Nucleus accumbens (tissue), 56 donors: Measurements from ENCODE around the gene INPP4A.
A peak's percentile ranks its signal among the peaks of the same experiment; 100 is the strongest.

ENCODE experiments used
- DNase-seq, 56 donors: peaks; one replicate each; lab custom pipeline; 2025; lab: John Stamatoyannopoulos, UW

The INPP4A gene

GRCh38 chr2:98605076-98605475, 160.4 kb downstream of the INPP4A start:
- no peak for DNase-seq

GRCh38 chr2:98606431-98606830, 161.8 kb downstream of the INPP4A start:
- no peak for DNase-seq

DNA sequence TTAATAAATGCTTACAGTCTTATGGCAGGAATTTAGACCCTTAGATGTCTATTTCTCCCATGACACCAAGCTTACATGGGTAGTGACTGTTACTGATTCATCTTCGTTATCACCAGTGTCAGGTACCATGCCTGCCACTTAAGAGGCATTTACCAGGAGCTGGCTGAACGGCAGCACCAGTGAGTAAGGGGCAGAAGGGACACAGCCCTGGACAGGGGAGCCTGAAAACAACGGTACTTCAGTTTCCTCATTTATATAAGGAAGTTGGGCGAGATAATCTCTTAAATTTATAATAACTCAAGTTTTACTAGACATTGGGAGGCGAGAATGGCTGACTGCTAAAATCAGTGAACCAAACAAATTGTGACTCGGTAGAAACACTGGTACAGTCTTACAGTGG, 162.4 kb downstream of the INPP4A start:
- DNase-seq: no peak

- DNase-seq: no peak
Observed at GRCh38 chr2:98607741-98608115, 163.1 kb downstream of the INPP4A start.

GRCh38 chr2:98608116-98608961, 163.7 kb downstream of the INPP4A start, which contains the start of the genes COA5 and UNC50:
COA5 (minus strand) TSS chr2:98608512; CDS start chr2:98608405, 107 bp downstream.
UNC50 (plus strand) TSS chr2:98608589; CDS start chr2:98609760, 1,171 bp downstream.
- DNase-seq: peak; percentile 23 to 91 (median 80)

DNA sequence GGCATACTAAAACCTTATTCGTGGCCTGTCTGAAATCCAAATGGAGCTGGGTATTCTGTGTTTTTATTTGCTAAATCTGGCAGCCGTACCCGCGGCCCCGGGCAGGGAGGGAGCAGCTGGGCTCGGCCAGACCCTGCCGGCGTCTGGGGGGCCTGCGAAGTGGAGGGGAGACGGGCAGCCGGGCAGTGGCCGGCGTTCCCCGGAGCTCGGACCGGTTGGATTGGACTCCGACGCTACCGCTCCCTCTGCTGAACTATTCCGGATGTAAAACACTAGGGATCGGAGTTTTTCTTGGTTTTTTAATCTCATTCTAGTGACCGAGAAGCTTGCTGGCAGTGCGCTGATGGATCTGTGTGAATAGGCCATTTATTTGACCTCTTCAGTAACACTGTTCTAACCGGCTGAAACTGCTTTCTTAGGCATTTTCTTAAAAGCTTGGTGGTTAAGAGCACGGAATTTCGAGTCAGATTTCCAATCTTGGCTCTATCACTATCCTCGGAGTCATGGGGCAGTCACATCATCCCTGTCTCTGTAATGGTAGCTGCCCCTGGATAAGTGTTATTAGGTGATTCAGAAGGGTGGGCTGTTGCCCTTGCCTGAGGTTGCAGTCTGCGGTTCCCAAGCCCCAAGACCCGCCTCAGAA, 164.4 kb downstream of the INPP4A start:
- peak in 6 of 56 donors; percentile 26 to 59 (median 41) for DNase-seq

DNA sequence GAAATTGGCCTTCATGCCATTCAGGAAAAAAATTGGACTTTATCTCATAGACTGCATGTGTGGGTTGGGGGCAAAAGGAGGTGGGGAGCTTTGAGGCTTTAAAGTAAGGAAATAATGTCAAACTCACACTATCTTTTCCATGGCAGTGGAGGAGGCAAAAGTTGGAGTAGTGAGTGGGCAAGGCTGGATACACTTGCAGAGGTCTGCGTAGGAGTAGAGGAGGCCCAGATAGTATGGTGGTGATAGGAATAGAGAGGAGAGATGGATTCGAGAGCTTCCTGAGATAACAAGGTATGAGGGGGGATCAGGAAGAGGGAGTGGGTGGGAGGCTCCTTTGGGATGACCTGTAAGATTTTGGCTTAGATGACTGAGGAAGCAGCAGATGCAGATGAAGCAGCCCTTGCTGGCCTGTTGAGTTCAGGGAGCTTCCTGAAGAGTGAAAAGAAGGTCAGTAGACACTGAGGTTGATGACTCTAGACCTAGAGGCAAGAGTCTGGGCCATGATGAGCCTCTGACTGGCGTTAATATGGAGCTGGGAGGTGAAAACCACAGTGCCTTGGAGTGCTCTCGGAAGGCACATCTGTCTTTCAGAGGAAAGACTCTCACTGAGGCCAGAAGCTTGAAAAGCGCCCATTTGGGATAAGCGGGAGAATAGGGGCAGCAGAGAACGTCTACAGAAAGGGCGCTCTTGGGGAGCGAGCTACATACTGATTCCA, 169.5 kb downstream of the INPP4A start:
- DNase-seq: no peak

DNA sequence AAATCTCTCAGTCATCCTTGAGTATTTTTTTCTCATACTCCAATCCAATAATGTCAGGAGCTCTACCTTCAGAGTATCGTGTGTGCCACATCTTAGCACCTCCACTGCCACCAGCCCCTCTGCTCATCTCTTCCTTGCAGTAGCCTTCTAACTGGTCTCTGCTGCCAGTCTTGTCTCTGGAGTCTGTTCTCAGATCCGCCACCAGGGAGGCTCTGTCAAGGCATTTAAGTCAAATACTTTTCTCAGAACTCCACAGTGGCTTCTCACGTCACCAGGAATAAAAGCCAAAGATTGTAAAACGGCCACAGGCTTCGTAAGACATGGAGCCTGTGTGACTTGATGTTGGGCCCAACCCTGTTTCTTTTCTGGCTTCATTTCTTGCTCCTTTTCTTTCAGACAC, 170.8 kb downstream of the INPP4A start:
- no peak for DNase-seq

DNA sequence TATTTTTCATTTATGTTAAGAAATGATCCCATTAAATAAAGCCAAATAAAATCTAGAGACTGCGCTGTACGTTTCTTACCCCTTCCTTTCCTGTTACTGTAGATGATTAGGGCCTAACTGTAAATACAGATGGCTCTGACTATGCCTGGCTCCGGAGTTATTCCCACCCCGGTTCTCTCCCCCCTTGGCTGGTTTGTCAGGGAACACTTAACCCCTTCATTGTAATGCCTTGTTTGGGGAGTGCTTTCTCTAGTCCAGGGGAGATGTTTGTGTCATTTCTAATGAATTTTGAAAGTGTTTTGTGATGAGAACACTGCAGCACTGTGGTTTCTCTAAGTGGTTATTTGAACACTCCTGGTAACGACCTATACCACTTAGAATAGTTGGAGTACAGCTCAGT, 172.5 kb downstream of the INPP4A start:
- no peak for DNase-seq

DNA sequence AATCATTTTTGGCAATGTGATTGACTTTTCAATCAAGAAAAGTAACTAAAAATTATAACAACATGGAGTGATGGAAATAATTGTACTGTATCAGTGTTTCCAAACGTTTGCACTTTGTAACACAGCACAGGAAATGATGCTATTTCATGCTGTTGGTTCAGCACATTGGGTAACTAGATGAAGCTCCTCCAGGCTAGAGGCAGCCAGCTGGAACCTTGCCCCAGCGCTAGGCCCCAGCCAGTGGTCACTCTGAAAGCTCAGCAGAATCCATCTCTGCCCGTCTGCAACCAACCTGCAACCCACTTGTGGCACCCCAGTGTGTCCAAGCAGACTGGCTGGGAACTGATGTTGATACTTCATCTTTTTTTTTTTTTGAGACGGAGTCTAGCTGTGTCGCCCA, 179.0 kb downstream of the INPP4A start:
- DNase-seq: peak in 4 of 56 donors; percentile 5 to 13 (median 8)

GRCh38 chr2:98632351-98632750, 187.7 kb downstream of the INPP4A start:
- no peak for DNase-seq

DNA sequence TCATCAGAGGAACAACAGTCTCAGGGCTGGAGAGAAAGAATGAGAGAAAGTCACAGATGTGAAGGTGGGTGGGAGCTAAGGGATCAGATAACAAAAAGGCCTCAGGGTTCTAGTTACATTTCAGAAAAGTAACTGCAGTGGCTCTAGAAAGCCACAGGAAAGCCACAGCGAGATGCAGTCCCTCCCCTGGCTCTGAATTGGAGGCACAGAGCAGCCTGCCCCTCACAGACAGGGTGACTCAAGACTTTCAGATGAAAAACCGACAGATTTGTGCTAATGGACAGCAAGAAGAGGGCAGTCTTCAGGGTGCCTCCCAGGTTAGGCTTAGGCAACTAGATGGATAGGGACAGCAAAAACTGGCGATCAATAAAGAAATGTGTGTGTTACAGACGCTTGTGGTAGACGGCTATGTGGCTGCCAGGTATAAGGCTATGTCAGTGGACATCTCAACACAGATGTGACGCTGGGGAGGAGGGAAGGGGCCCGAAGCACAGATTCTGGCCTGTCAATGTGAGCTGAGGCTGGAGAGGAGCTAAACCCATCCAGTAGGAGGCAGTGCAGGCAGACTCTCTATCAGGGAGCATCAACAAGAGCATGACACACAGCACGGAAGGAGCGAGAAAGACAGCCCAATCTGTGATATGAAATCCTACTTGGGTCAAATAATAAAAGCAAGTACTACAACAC, 189.9 kb downstream of the INPP4A start:
- no peak for DNase-seq

DNA sequence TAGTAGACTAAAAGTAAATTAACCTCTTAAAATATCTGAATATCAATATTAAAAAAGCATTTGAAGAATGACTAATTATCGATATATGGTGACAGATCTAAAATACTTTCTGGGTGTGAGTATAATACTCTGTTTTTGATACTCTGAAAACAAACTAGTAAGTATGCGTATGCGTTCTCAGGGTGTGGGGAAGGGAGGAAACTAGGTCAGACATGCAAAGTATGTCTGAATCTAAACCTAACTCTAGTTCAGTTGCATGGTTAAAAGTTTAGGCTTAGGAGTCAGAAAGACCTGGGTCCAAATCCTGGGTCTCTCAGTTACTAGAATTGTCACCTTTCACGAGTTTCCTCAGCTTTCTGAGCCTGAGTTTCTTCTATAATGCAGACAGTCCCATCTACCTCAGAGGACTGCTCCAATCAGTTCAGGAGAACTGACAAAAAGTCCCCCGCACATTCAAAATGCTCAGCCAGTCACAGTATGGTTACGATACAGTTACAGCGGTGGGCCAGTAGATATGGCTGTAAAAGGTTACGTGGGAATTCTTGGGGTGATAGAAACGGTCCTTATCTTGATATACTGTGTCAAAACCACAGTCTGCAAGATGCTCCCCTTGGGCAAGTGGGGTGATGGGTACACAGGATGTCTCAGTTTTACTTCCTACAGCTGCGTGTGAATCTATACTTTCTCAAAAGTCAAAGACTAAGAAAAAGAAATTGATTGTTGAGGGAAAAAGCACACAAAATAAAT, 192.9 kb downstream of the INPP4A start:
- DNase-seq: no peak

- no peak for DNase-seq
Observed at GRCh38 chr2:98643496-98644100, 198.9 kb downstream of the INPP4A start.
